Fibroblast of gingiva (primary cell): Measurements from ENCODE around the gene CHMP2A.

Experiments used
- DNase-seq: peaks from one replicate; pipeline ENCODE4 v3.0.0-alpha.2; 2011; ENCODE audit warnings: low read depth

The CHMP2A gene

GRCh38 chr19:58538257-58539168, 16.4 kb downstream of the CHMP2A start:
- no peak for DNase-seq

- no peak for DNase-seq
Observed at GRCh38 chr19:58536852-58537798, 17.8 kb downstream of the CHMP2A start.

- DNase-seq: no peak
Observed at GRCh38 chr19:58535857-58536256, 19.0 kb downstream of the CHMP2A start.

GRCh38 chr19:58531034-58531840, 23.7 kb downstream of the CHMP2A start:
- DNase-seq: no peak

- no peak for DNase-seq
Observed at GRCh38 chr19:58529405-58529804, 25.5 kb downstream of the CHMP2A start.

GRCh38 chr19:58522709-58523108, 32.2 kb downstream of the CHMP2A start:
- no peak for DNase-seq

GRCh38 chr19:58521651-58522050, 33.3 kb downstream of the CHMP2A start:
- DNase-seq: no peak

GRCh38 chr19:58520257-58520599, 34.7 kb downstream of the CHMP2A start:
- DNase-seq: no peak

GRCh38 chr19:58519355-58520256, 35.3 kb downstream of the CHMP2A start, which contains the start of gene ZBTB45:
Gene ZBTB45 (minus strand): TSS chr19:58519810. CDS start chr19:58517673, 2,137 bp downstream.
- DNase-seq: peak; percentile 97

- DNase-seq: peak; percentile 70
Observed at GRCh38 chr19:58519087-58519354, 35.9 kb downstream of the CHMP2A start.

GRCh38 chr19:58518256-58519086, 36.4 kb downstream of the CHMP2A start:
- no peak for DNase-seq

- DNase-seq: no peak
Observed at GRCh38 chr19:58516964-58517833, 37.7 kb downstream of the CHMP2A start.

- DNase-seq: no peak
Observed at GRCh38 chr19:58516246-58516836, 38.6 kb downstream of the CHMP2A start.

- no peak for DNase-seq
Observed at GRCh38 chr19:58515259-58515658, 39.6 kb downstream of the CHMP2A start.

GRCh38 chr19:58514564-58515022, 40.3 kb downstream of the CHMP2A start:
- DNase-seq: no peak

GRCh38 chr19:58513694-58514563, 41.0 kb downstream of the CHMP2A start:
- DNase-seq: peak; percentile 82

GRCh38 chr19:58513213-58513693, 41.7 kb downstream of the CHMP2A start:
- no peak for DNase-seq
